Measurements from ENCODE around the gene SIGLEC14.
"Not testable (repeated sequence)": the region's sequence is repeated elsewhere in the genome, so short reads cannot be mapped to it uniquely, and the experiment has no call there.

The SIGLEC14 gene

GRCh38 chr19:51646730-51647129 lies at the start of gene SIGLEC14:
Gene SIGLEC14, minus strand, starts transcription at chr19:51646825. Its CDS starts 66 bp downstream, at chr19:51646759.
- not testable (repeated sequence) for H3K4me3 ChIP-seq (ENCODE audit: low read depth, low read length)

GRCh38 chr19:51695702-51696315 lies 49.2 kb upstream of the SIGLEC14 start:
- no peak for TF ChIP-seq CTCF (IDR thresholded peaks at IDR 0.05; ENCODE audit: low read depth, low read length)
- H3K4me3 ChIP-seq (ENCODE audit: low read depth, low read length), result no peak overlapping the region

- TF ChIP-seq CTCF (IDR thresholded peaks at IDR 0.05; ENCODE audit: low read depth, low read length), result no peak
- no peak overlapping the region for H3K4me3 ChIP-seq (ENCODE audit: low read depth, low read length)
Measured at GRCh38 chr19:51695088-51695487, 48.5 kb upstream of the SIGLEC14 start.

GRCh38 chr19:51694318-51695085 lies 47.9 kb upstream of the SIGLEC14 start:
- no peak for TF ChIP-seq CTCF (IDR thresholded peaks at IDR 0.05; ENCODE audit: low read depth, low read length)
- no peak overlapping the region for H3K4me3 ChIP-seq (ENCODE audit: low read depth, low read length)

- TF ChIP-seq CTCF (IDR thresholded peaks at IDR 0.05; ENCODE audit: low read depth, low read length), result no peak
- H3K4me3 ChIP-seq (ENCODE audit: low read depth, low read length), result no peak overlapping the region
Measured at GRCh38 chr19:51693819-51694218, 47.2 kb upstream of the SIGLEC14 start.

- no peak for TF ChIP-seq CTCF (IDR thresholded peaks at IDR 0.05; ENCODE audit: low read depth, low read length)
- peak within 1 kb of the TSS; percentile 89 for H3K4me3 ChIP-seq (ENCODE audit: low read depth, low read length)
Measured at GRCh38 chr19:51693260-51693659, 46.6 kb upstream of the SIGLEC14 start, which contains the start of gene SPACA6. Gene SPACA6, plus strand, starts transcription at chr19:51693330. Its CDS starts 197 bp downstream, at chr19:51693527.

GRCh38 chr19:51692468-51692867 lies 45.8 kb upstream of the SIGLEC14 start:
- no peak for TF ChIP-seq CTCF (IDR thresholded peaks at IDR 0.05; ENCODE audit: low read depth, low read length)
- peak overlapping the region; percentile 89 for H3K4me3 ChIP-seq (ENCODE audit: low read depth, low read length)

Data from WI38 (cell line).